Measurements from ENCODE around the gene LRRTM4. TPM values are rescaled to one million over a fixed set of nuclear protein-coding genes. Genes with fewer than 3 reads are reported as not detected.

Gene LRRTM4
- polyA plus RNA-seq, 1 of the 3 experiments (the other 2 are of a cell fraction): 0.10 TPM

DNA sequence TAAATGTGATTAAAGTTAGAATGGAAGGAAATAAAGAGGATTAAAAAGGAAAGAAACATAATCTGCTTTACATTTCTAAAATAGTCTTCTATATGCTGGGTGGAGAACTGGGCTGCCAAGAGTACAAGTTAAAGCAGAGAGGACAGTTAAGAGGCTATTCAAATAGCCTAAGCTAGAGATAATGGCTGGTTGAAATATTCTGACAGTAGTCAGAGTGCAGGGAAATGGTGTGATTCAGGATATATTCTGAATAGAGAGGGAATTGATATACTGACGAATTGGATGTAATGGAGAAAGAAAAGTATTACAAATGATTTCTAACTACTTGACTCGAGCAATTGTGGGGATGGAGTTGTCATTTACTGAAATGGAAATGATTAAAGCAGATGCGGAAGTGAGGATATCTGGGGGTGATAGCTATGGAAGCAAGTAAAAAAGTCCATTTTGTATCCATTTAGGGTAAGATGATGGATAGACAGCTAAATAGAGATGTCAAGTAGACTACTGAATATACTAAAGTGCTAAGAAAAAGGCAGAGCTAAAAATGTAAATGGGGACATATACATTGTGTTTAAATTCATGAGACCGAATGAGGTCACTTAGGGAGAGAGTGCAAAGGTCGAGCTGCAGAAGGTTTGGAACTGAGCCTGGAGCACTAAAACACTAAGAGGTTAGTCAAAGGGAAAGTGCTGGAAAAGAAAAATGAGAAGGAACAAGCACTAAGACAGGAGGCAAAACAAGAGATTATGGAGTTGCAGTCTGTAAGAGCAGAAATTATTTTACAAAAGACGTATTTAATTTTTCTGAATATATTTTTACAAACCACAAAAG is 696.8 kb downstream of the LRRTM4 start:
- POLR2A ChIA-PET: no interaction called here
- Histone ChIP-seq H3K27ac (ENCODE audit: low read depth in 2 of 2, low read length in 1 of 2) (no peak overlapping the region), H3K9me2 (no peaks in the 10 kb centered on the region), H3K9me3 (no peaks in the 10 kb centered on the region), H3K9ac (no peak overlapping the region), H4K20me1 (ENCODE audit: insufficient read depth) (no peaks in the 10 kb centered on the region), H3K36me3 (replicated peaks in 1 of 2; ENCODE audit: control insufficient read depth in 1 of 2, insufficient read depth in 2 of 2, low read length in 1 of 2) (no peaks in the 10 kb centered on the region), H3K79me2 (ENCODE audit: insufficient read depth) (no peaks in the 10 kb centered on the region), H3K4me3 (ENCODE audit: low read depth in 2 of 2, low read length in 1 of 2) (no peak overlapping the region), H3K27me3 (ENCODE audit: insufficient read depth) (no peaks in the 10 kb centered on the region), H3K4me1 (ENCODE audit: control insufficient read depth in 1 of 2, insufficient read depth in 2 of 2, low read depth in 1 of 2, low read length in 1 of 2) (no peaks in the 10 kb centered on the region), H3F3A (replicated peaks; ENCODE audit: insufficient read depth) (no peaks in the 10 kb centered on the region), H2AFZ (ENCODE audit: low read depth) (no peak overlapping the region), H3K4me2 (no peak overlapping the region)
- TF ChIP-seq ELF1 (IDR thresholded peaks at IDR 0.05) (no peak), NRF1 (IDR thresholded peaks at IDR 0.05; ENCODE audit: low read depth, low read length) (no peak), POLR2AphosphoS5 (IDR thresholded peaks at IDR 0.05; ENCODE audit: low read depth, low read length) (no peak), RCOR1 (IDR thresholded peaks at IDR 0.05; ENCODE audit: low read length) (no peak), FOXM1 (IDR thresholded peaks at IDR 0.05; ENCODE audit: low read depth) (no peak)
- CTCF ChIA-PET: no interaction called here
- 34% methylated on average over 6 of the region's 6 CpGs for WGBS (ENCODE audit: low lambda C conversion rate)
- DNase-seq: no peak

DNA sequence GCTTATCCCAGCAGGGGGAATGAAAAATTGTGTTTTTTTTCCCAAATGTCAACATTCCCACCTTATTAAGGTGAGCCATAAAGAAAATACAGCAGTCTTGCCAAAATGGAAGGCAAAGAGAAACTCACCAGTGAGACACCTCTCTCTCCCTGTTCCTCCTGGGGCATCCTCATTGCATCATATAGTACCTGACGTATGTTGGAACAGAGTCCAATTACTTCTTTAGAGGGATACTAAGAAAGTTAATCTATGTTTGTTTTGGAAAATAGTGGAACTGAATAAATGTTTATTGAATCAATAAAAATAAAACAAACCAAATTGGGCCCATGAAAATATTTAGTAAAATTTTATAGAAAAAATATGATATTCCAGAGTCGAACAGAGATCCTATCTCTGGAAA is 700.4 kb downstream of the LRRTM4 start:
- 39% methylated on average over 2 of the region's 2 CpGs for WGBS (ENCODE audit: low lambda C conversion rate)
- no peak for TF ChIP-seq MXI1 (IDR thresholded peaks at IDR 0.05; ENCODE audit: low read depth, low read length)
- TF ChIP-seq SMC3 (IDR thresholded peaks at IDR 0.05; ENCODE audit: low read depth, low read length): no peak
- TF ChIP-seq MEF2A (IDR thresholded peaks at IDR 0.05; ENCODE audit: borderline replicate concordance, low read depth): no peak
- no peak for TF ChIP-seq GATA2 (CRISPR knock-in tag; IDR thresholded peaks at IDR 0.05)
- no peak for TF ChIP-seq YY1 (IDR thresholded peaks at IDR 0.05; ENCODE audit: low read depth)
- TF ChIP-seq, protein P1, sequence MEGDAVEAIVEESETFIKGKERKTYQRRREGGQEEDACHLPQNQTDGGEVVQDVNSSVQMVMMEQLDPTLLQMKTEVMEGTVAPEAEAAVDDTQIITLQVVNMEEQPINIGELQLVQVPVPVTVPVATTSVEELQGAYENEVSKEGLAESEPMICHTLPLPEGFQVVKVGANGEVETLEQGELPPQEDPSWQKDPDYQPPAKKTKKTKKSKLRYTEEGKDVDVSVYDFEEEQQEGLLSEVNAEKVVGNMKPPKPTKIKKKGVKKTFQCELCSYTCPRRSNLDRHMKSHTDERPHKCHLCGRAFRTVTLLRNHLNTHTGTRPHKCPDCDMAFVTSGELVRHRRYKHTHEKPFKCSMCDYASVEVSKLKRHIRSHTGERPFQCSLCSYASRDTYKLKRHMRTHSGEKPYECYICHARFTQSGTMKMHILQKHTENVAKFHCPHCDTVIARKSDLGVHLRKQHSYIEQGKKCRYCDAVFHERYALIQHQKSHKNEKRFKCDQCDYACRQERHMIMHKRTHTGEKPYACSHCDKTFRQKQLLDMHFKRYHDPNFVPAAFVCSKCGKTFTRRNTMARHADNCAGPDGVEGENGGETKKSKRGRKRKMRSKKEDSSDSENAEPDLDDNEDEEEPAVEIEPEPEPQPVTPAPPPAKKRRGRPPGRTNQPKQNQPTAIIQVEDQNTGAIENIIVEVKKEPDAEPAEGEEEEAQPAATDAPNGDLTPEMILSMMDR (IDR thresholded peaks at IDR 0.05): no peak
- no peak for TF ChIP-seq CHD2 (IDR thresholded peaks at IDR 0.05; ENCODE audit: low read length, partially characterized antibody)
- TF ChIP-seq, protein P2, sequence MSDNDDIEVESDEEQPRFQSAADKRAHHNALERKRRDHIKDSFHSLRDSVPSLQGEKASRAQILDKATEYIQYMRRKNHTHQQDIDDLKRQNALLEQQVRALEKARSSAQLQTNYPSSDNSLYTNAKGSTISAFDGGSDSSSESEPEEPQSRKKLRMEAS (IDR thresholded peaks at IDR 0.05; ENCODE audit: low read depth): no peak
- TF ChIP-seq RCOR1 (IDR thresholded peaks at IDR 0.05; ENCODE audit: low read length): no peak
- TF ChIP-seq TEAD4 (IDR thresholded peaks at IDR 0.05; ENCODE audit: borderline replicate concordance, insufficient read depth): no peak
- TF ChIP-seq GABPA (IDR thresholded peaks at IDR 0.05; ENCODE audit: low read depth): no peak
- TF ChIP-seq SIN3A (IDR thresholded peaks at IDR 0.05; ENCODE audit: borderline replicate concordance, low read depth, low read length): no peak
- no peak overlapping the region; the same call in 1 of the 2 replicates for H2AFZ ChIP-seq (ENCODE audit: low read depth)

More for the DNA sequence above, 700.4 kb downstream of the LRRTM4 start:
- H3K4me3 ChIP-seq (ENCODE audit: low read depth in 2 of 2, low read length in 1 of 2): no peak overlapping the region
- no peaks in the 10 kb centered on the region for H3K27me3 ChIP-seq (ENCODE audit: insufficient read depth)
- ChIA-PET POLR2A (no interaction called here), CTCF (no interaction called here)
- H3K9me3 ChIP-seq: no peaks in the 10 kb centered on the region
- no peaks in the 10 kb centered on the region for H3K36me3 ChIP-seq (replicated peaks in 1 of 2; ENCODE audit: control insufficient read depth in 1 of 2, insufficient read depth in 2 of 2, low read length in 1 of 2)
- no peak overlapping the region for H3K4me2 ChIP-seq
- no peak overlapping the region for H3K27ac ChIP-seq (ENCODE audit: low read depth in 2 of 2, low read length in 1 of 2)
- H3K4me1 ChIP-seq (ENCODE audit: control insufficient read depth in 1 of 2, insufficient read depth in 2 of 2, low read depth in 1 of 2, low read length in 1 of 2): no peaks in the 10 kb centered on the region
- no peaks in the 10 kb centered on the region for H3F3A ChIP-seq (replicated peaks; ENCODE audit: insufficient read depth)
- H3K79me2 ChIP-seq (ENCODE audit: insufficient read depth): no peaks in the 10 kb centered on the region
- H4K20me1 ChIP-seq (ENCODE audit: insufficient read depth): no peaks in the 10 kb centered on the region
- DNase-seq: no peak
- H3K9ac ChIP-seq: no peak overlapping the region
- H3K9me2 ChIP-seq: no peaks in the 10 kb centered on the region

Data from SK-N-SH (cell line).